ENCODE results near the gene CDT1. TPM values are rescaled to one million over a fixed set of nuclear protein-coding genes. Genes with fewer than 3 reads are reported as not detected.

The CDT1 gene
- total RNA-seq, 1 experiment from 2014 or later, result 154 TPM

DNA sequence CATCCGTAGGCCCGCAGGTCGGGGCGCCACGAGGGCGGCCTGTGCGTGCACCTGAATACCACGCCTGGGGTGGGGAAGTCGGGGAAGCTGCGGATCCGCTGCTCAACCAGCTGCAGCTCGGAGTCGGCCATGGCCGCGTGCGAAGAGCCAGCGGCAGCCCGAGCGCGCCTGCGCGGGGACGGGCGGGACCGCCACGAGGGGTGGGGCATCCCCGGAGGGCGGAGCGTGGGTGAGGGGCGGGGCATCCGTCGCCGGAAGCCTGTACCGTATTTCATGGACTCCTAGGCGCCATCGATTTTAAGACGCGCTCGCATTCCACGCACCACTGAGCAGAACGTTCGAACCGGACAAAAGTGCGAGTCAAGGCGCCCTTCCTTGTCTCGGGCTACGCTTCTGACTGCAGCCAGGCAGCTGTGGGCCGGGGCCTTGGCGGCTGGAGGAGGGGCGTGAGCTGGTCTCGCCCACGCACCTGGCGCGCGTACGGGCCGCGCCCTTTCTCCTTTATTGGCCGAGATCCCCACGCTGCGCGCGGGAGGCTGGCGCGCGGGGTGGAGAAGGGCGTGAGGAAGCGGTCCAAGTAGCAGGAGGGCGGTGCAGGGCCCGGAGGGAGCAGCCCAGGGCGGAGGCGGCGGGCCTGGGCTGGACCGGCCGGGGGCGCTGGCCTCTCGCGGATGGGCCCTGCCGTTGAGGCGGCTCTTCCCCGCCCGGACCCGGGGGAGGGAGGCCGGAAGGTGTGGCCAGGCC is 8.4 kb downstream of the CDT1 start, which contains the start of gene APRT (continued):
- TF ChIP-seq ZNF232 (CRISPR knock-in tag; IDR thresholded peaks at IDR 0.05), result 0 out of 2 replicates have a peak, but pooled peaks have one; percentile 74
- TF ChIP-seq, protein P1, sequence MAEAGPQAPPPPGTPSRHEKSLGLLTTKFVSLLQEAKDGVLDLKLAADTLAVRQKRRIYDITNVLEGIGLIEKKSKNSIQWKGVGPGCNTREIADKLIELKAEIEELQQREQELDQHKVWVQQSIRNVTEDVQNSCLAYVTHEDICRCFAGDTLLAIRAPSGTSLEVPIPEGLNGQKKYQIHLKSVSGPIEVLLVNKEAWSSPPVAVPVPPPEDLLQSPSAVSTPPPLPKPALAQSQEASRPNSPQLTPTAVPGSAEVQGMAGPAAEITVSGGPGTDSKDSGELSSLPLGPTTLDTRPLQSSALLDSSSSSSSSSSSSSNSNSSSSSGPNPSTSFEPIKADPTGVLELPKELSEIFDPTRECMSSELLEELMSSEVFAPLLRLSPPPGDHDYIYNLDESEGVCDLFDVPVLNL (CRISPR knock-in tag; IDR thresholded peaks at IDR 0.05; ENCODE audit: borderline replicate concordance, low read depth), result peak; percentile 31; the same call in 1 of the 2 replicates
- TF ChIP-seq TEAD4 (CRISPR knock-in tag; IDR thresholded peaks at IDR 0.05), result no peak; the same call in 1 of the 2 replicates
- no peak for TF ChIP-seq ZNF512 (CRISPR knock-in tag; IDR thresholded peaks at IDR 0.05; ENCODE audit: borderline replicate concordance)
- no peak for TF ChIP-seq ZNF396 (CRISPR knock-in tag; IDR thresholded peaks at IDR 0.05; ENCODE audit: borderline replicate concordance)
- TF ChIP-seq ZNF263 (CRISPR knock-in tag; IDR thresholded peaks at IDR 0.05; ENCODE audit: low read depth), result no peak; the same call in 1 of the 2 replicates
- no peak; the same call in 1 of the 2 replicates for TF ChIP-seq USF1 (CRISPR knock-in tag; IDR thresholded peaks at IDR 0.05)
- no peak for TF ChIP-seq PRRX2 (CRISPR knock-in tag; IDR thresholded peaks at IDR 0.05)
- peak; percentile 78 for TF ChIP-seq NFATC4 (CRISPR knock-in tag; IDR thresholded peaks at IDR 0.05)
- no peak for TF ChIP-seq ZNF423 (CRISPR knock-in tag; IDR thresholded peaks at IDR 0.05)
- TF ChIP-seq JUN (CRISPR knock-in tag; IDR thresholded peaks at IDR 0.05), result 0 out of 2 replicates have a peak, but pooled peaks have one; percentile 35
- peak; percentile 68 for TF ChIP-seq GABPB1 (CRISPR knock-in tag; IDR thresholded peaks at IDR 0.05)
- TF ChIP-seq NFE2L1 (CRISPR knock-in tag; IDR thresholded peaks at IDR 0.05), result no peak
- no peak for TF ChIP-seq MXD4 (CRISPR knock-in tag; IDR thresholded peaks at IDR 0.05; ENCODE audit: borderline replicate concordance)
- TF ChIP-seq, protein P2, sequence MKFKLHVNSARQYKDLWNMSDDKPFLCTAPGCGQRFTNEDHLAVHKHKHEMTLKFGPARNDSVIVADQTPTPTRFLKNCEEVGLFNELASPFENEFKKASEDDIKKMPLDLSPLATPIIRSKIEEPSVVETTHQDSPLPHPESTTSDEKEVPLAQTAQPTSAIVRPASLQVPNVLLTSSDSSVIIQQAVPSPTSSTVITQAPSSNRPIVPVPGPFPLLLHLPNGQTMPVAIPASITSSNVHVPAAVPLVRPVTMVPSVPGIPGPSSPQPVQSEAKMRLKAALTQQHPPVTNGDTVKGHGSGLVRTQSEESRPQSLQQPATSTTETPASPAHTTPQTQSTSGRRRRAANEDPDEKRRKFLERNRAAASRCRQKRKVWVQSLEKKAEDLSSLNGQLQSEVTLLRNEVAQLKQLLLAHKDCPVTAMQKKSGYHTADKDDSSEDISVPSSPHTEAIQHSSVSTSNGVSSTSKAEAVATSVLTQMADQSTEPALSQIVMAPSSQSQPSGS (CRISPR knock-in tag; IDR thresholded peaks at IDR 0.05; ENCODE audit: borderline replicate concordance, low read depth), result no peak
- no peak for TF ChIP-seq USF2 (CRISPR knock-in tag; IDR thresholded peaks at IDR 0.05)
- TF ChIP-seq, protein P3, sequence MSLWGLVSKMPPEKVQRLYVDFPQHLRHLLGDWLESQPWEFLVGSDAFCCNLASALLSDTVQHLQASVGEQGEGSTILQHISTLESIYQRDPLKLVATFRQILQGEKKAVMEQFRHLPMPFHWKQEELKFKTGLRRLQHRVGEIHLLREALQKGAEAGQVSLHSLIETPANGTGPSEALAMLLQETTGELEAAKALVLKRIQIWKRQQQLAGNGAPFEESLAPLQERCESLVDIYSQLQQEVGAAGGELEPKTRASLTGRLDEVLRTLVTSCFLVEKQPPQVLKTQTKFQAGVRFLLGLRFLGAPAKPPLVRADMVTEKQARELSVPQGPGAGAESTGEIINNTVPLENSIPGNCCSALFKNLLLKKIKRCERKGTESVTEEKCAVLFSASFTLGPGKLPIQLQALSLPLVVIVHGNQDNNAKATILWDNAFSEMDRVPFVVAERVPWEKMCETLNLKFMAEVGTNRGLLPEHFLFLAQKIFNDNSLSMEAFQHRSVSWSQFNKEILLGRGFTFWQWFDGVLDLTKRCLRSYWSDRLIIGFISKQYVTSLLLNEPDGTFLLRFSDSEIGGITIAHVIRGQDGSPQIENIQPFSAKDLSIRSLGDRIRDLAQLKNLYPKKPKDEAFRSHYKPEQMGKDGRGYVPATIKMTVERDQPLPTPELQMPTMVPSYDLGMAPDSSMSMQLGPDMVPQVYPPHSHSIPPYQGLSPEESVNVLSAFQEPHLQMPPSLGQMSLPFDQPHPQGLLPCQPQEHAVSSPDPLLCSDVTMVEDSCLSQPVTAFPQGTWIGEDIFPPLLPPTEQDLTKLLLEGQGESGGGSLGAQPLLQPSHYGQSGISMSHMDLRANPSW (CRISPR knock-in tag; conservative IDR thresholded peaks at IDR 0.05; ENCODE audit: low read depth), result no peak
- TF ChIP-seq E2F1 (CRISPR knock-in tag; IDR thresholded peaks at IDR 0.05), result no peak
- TF ChIP-seq, protein P4, sequence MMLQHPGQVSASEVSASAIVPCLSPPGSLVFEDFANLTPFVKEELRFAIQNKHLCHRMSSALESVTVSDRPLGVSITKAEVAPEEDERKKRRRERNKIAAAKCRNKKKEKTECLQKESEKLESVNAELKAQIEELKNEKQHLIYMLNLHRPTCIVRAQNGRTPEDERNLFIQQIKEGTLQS (CRISPR knock-in tag; conservative IDR thresholded peaks at IDR 0.05), result no peak
- TF ChIP-seq FOXJ3 (CRISPR knock-in tag; IDR thresholded peaks at IDR 0.05; ENCODE audit: borderline replicate concordance), result no peak
- TF ChIP-seq TEAD1 (CRISPR knock-in tag; IDR thresholded peaks at IDR 0.05), result peak; percentile 36
- no peak for TF ChIP-seq ZNF281 (CRISPR knock-in tag; IDR thresholded peaks at IDR 0.05)

Measured in WTC11 (cell line).